LoVo (cell line): ENCODE measurements around the gene SPTBN1.
A peak's percentile ranks its signal among the peaks of the same experiment; 100 is the strongest.

Source experiments
- DNase-seq: peaks from one replicate; pipeline ENCODE4 v3.0.0-alpha.2; 2016; ENCODE audit warnings: low spot score

SPTBN1 gene

DNA sequence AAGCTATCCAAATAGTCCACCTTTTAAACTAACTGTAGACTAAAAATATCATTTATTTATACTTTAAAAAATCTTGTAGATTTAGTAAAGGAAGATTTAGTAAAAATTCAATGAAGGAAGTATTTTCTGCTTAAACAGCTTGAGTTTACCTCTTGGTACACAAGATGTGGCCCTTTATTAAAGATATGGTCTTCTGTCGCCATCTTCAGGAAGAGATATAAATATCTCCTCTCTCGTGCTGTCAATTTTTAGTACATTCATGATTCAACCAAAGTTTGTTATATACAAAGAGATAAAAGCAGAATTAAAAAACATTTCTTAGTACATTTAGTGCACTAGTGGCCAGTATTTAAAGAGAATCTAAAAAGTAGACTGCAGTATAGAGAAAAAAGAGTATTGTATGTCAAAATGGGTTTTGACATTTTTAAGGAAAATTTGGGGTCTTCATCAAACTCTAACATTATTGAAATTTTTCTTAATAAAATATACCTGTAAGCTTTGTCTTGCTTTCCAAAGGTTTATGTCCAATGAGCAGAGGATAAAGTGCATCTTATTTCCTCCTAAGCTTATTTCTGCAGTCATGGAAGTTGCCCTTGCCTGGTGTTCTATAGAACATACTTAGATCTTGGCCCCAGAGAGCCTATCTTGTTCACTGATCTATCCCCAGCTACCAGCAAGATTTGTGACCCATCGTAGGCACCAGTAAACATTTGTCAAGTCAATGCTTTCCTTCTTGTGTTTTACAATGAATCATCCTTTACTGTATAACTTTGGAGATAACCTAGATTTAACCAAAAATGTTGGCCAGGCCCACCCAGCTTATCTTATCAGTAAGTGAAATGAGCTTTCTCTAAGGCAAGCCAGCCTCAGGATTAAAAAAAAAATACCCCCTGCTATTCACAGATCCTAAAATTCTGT lies 248.8 kb downstream of the SPTBN1 start:
- DNase-seq, result peak; percentile 63

DNA sequence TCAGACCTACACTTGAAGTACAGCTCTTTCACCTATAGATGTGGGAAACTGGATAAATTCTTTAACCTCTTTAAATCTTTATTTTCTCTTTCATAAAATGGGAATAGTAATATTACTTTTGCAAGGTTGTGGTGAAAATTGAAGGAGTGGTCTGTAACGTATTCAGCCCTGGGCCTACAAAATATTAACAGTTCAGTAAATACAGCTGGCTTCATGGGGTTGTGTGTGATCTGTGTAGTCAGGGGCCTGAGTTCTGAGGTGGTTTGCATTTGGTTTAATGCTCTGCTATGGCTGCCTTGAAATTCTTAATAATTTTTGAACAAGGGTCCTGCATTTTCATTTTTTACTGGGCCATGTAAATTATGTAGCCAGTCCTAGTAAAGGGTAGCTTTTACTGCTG lies 250.5 kb downstream of the SPTBN1 start:
- no peak for DNase-seq

DNA sequence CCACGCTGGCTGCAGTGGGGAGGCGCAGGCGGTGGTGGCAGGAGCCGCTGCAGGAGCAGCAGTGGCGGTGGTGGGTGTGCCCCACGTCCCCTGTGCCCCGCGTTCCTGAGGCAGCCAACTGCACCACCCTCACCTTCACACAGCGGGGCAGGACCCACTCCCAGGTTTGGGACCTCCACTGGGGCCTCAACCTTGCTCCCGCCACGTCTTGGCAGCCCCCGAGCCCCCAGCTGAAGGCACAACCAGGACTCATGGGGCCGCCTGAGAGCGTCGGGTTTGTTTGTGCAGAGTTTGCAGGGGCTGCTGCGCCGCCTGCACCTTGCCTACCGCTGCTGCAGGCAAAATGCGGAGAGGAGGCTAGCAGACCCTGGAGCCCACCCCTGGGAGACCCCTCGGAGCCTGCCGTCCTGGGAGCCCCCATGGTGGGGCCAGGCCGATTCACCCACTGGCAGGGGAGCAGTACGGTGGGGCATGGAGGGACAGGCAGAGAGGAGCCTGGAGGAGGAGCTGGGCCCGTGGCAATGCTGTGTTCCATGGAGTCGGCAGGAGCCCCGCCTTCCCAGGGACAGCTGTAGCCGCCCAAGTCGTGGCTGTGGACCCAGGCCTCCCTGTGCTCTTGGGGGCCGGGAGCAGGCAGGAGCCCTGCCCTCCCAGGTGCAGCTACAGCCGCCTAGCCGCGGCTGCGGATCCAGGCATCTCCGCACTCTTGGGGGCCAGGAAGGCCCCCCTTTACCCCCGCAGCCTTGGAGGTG lies 252.6 kb downstream of the SPTBN1 start:
- DNase-seq, result no peak

DNA sequence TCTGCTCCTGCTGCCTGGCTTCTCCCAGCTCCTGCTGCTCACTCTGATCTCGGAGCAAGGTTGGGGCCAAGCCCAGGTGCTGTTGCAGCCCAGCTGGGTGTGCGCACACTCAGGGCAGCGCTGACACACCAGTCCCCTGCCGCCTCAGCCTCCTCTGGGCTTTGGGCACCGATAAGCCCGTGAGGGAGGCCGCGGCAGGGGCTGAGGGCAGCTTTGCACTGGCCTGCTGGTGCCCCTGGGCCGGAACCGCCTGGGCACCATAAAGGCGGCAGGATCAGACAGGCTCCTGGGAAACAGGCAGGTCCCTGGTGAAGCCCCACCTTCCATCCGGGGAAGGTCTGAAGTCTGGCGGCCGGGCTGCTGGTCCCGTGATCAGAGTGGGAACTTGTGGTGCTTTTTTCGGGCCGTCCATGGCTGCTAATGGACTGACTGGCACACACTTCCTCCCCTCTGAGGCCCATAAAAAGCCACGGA lies 253.2 kb downstream of the SPTBN1 start:
- DNase-seq, result no peak

DNA sequence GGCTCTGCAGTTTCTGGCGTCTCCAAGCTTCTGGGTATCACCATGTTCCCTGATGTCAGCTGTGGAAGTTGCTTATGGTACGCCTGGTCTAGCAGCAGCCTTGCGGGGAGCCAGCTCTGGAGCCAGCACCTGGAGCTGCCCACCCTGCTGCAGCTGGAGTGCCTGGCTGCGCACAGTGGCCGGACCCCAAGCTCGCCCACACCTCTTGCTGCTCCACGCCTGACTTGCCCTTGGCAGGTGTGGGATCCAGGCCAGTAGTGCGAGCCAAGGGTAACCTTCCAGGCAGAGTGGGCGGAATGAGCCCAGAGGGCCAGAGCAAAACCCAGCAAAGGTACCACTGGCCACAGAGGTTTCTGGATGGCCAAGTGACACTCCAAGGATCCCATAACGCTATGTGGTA lies 254.1 kb downstream of the SPTBN1 start:
- no peak for DNase-seq

DNA sequence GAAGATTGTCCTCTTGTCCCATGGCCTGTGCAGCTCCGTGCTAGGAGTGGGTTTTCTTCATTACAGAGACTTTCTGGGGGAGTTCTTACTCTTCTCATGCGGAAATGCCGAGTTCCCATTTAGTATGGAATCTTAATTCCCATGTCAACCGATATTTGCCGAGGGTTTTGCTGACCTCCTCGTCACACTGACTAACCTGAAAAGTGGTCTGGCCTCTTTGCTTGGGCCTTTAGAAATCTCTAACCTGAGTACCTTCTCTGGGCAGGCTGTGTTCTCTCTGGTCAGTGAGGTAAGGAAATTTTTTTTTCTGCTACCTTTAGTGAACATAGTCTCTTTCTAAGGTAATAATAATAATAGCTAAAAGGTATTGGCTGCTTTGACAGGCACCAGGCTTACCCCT lies 256.4 kb downstream of the SPTBN1 start:
- DNase-seq, result no peak

DNA sequence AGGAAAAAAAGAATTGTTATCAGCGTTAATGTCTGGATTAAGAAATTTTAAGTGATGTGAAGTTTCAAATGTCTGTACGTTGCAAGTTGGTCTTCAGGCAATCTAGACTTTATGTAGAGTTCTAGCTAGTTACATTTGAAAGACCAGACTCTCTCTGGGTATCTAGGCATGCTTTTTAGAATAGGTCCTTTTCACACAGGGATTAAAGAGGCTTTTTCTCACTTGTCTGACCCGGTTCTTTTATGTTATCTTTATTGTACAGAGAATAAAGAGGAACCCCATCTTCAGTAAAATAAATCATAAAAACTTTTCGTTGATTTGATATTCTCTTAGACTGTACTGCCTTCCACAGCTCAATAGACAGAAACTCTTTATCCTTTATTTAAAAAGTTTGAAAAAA lies 258.9 kb downstream of the SPTBN1 start:
- DNase-seq, result no peak

DNA sequence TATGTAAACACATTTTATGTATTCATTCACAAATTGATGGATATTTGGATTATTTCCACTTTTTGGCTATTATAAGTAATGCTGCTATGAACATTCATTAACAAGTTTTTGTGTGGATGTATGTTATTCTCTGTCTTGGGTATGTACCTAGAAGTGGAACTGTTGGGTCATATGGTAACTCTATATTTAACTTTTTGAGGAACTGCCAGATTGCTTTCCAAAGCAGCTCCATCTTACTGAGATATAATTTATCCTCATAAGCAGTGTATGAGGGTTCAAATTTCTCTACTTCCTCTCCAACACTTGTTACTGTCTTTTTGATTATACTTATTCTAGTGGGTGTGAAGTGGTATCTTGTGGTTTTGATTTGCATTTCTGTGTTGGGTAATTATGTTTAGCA lies 260.2 kb downstream of the SPTBN1 start:
- no peak for DNase-seq

DNA sequence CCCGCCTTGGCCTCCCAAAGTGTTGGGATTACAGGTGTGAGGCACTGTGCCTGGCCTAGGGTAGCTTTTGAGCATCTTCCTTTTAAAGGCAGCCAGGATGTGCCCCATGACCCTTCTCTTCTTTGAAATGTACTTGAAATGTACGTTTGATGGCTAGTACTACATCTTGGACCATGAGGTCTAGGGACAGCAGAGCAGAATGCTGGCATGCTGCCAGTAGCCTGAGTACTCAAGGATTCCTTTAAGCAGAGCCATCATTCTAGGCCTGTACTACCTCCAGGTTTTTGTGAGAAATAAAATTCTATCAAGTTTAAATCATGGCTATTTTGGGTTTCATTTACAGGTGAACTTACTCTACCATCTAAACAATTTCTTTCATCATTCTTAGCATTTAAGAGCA lies 264.4 kb downstream of the SPTBN1 start:
- DNase-seq, result no peak
